HUES6 (cell line): ENCODE results near the gene NKX2-1.

ENCODE experiments used
- H3K27ac ChIP-seq: 2 replicates; pipeline ENCODE4 v1.7.0; 2013; ENCODE audit warnings: low read depth, mild to moderate bottlenecking, low read length, inconsistent platforms
- H3K27me3 ChIP-seq: 2 replicates; pipeline ENCODE4 v1.6.1; 2013; ENCODE audit warnings: low read length; ENCODE audit not compliant: control insufficient read depth, insufficient read depth
- H3K36me3 ChIP-seq: 2 replicates; pipeline ENCODE4 v1.6.1; 2013; ENCODE audit warnings: low read length; ENCODE audit not compliant: control insufficient read depth, insufficient read depth
- H3K4me1 ChIP-seq: 2 replicates; pipeline ENCODE4 v1.6.1; 2013; ENCODE audit warnings: low read length; ENCODE audit not compliant: control insufficient read depth, insufficient read depth
- H3K4me3 ChIP-seq: 2 replicates; pipeline ENCODE4 v1.5.1; 2013; ENCODE audit warnings: low read depth, low read length
- H3K9ac ChIP-seq: one replicate; pipeline ENCODE4 v1.6.1; 2013; ENCODE audit warnings: mild to moderate bottlenecking, low read length
- H3K9me3 ChIP-seq: 2 replicates; pipeline ENCODE4 v1.6.1; 2013; ENCODE audit warnings: low read depth, low read length; ENCODE audit not compliant: control insufficient read depth, insufficient read depth

NKX2-1 gene

GRCh38 chr14:36471431-36471830 lies 48.6 kb downstream of the NKX2-1 start:
- no peak overlapping the region for H3K4me3 ChIP-seq
- H3K4me1 ChIP-seq = no peaks in the 10 kb centered on the region
- no peak overlapping the region for H3K27ac ChIP-seq
- no peaks in the 10 kb centered on the region for H3K27me3 ChIP-seq
- H3K9me3 ChIP-seq = no peaks in the 10 kb centered on the region
- no peaks in the 10 kb centered on the region for H3K36me3 ChIP-seq
- H3K9ac ChIP-seq = no peak overlapping the region

- no peaks in the 10 kb centered on the region for H3K36me3 ChIP-seq
- no peak overlapping the region for H3K4me3 ChIP-seq
- H3K9me3 ChIP-seq = no peaks in the 10 kb centered on the region
- no peak overlapping the region for H3K27ac ChIP-seq
- H3K9ac ChIP-seq = no peak overlapping the region
- peaks cover under 1% of the 10 kb centered on the region; the same call in 1 of the 2 replicates for H3K27me3 ChIP-seq
- no peaks in the 10 kb centered on the region for H3K4me1 ChIP-seq
These were observed 52.7 kb downstream of the NKX2-1 start for GRCh38 chr14:36467332-36467731.
